Left ventricle myocardium inferior (tissue), 1 donor: ENCODE data around the gene CCDC13. TPM values are rescaled to one million over a fixed set of nuclear protein-coding genes. Genes with fewer than 3 reads are reported as not detected.
A peak's percentile ranks its signal among the peaks of the same experiment; 100 is the strongest.

ENCODE experiments used
- DNase-seq: peaks from one replicate; pipeline ENCODE4 v3.0.0-alpha.2; 2020
- H3K27ac ChIP-seq: fragments of 200-600 bp; replicated peaks from 2 replicates; pipeline ENCODE4 v1.8.0; 2021
- H3K27me3 ChIP-seq: fragments of 200-600 bp; 2 replicates; pipeline ENCODE4 v1.8.0; 2021; ENCODE audit warnings: low read depth
- H3K36me3 ChIP-seq: fragments of 200-600 bp; 2 replicates; pipeline ENCODE4 v1.8.0; 2021
- H3K4me1 ChIP-seq: fragments of 200-600 bp; 2 replicates; pipeline ENCODE4 v1.8.0; 2021
- H3K4me3 ChIP-seq: fragments of 200-600 bp; 2 replicates; pipeline ENCODE4 v1.8.0; 2021; ENCODE audit warnings: mild to moderate bottlenecking, moderate library complexity
- H3K9me3 ChIP-seq: fragments of 200-600 bp; replicated peaks from 2 replicates; pipeline ENCODE4 v1.8.0; 2021
- intact Hi-C: fragments of 100-400 bp; cut with micrococcal nuclease; formaldehyde crosslinking; loops from one replicate; pipeline ENCODE4 v1.11.0; 2022
- total RNA-seq: library from RNA; stranded (reverse); fragmentation: NEBNext Ultra II Directional; extraction: Animal tissue kit (Norgen Biotek cat#: 25700); gene quantifications from one replicate; pipeline ENCODE4 v1.2.1, GENCODE V29; 2021
- TF ChIP-seq, protein P1 (sequence below): fragments of 200-600 bp; IDR thresholded peaks from 2 replicates; pipeline ENCODE4 v1.8.0; 2021; ENCODE audit warnings: antibody characterized with exemption, mild to moderate bottlenecking, borderline replicate concordance
- donor health status: DM: no; HTN: yes; CAD: no; lungs with severe emphysema.

CCDC13 gene
- total RNA-seq, 1 donor from 2014 or later: 0.41 TPM

DNA sequence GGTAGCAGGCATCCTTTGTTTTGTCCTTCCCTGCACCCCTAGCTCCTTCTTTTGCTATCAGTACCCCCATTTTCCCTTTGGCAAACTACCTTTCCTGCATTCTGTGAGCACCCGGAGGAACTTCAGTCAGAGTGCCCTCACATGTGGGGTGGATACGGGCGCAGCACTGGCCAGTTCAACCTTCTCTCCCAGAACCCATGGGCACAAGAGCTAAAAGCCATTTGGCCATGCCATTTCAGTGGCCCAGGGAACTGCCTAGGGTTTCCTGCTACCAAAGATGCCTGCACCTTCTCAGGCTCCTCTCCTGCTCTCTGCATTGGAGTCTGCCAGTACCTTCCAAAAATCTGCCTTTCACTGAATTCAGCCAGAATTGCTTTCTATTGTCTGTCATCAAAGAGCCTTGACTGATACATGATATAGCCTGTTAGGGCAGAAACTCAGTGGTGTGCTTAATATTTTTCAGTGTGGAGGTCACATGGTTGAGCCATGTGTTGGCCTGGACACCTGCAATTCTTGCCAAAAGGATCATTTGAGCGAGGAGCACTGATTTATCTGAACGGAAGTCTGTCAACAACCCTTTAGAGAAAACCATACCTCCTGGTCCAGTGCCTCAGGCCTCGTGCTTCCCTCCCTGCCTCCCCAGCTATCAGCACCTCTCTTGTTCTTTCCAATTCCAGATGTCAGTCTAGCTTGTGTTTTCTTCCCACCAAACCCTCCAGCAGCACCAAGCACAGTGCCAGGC, 43.5 kb downstream of the CCDC13 start:
- TF ChIP-seq, protein P1, sequence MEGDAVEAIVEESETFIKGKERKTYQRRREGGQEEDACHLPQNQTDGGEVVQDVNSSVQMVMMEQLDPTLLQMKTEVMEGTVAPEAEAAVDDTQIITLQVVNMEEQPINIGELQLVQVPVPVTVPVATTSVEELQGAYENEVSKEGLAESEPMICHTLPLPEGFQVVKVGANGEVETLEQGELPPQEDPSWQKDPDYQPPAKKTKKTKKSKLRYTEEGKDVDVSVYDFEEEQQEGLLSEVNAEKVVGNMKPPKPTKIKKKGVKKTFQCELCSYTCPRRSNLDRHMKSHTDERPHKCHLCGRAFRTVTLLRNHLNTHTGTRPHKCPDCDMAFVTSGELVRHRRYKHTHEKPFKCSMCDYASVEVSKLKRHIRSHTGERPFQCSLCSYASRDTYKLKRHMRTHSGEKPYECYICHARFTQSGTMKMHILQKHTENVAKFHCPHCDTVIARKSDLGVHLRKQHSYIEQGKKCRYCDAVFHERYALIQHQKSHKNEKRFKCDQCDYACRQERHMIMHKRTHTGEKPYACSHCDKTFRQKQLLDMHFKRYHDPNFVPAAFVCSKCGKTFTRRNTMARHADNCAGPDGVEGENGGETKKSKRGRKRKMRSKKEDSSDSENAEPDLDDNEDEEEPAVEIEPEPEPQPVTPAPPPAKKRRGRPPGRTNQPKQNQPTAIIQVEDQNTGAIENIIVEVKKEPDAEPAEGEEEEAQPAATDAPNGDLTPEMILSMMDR: no peak
- intact Hi-C loops: no loop called here
- DNase-seq: peak; percentile 52
- Histone ChIP-seq H3K9me3 (no peaks in the 10 kb centered on the region), H3K27me3 (no peaks in the 10 kb centered on the region), H3K27ac (peak overlapping the region; percentile 92), H3K4me1 (peaks cover 53% of the 10 kb centered on the region), H3K36me3 (no peaks in the 10 kb centered on the region), H3K4me3 (no peak overlapping the region)

DNA sequence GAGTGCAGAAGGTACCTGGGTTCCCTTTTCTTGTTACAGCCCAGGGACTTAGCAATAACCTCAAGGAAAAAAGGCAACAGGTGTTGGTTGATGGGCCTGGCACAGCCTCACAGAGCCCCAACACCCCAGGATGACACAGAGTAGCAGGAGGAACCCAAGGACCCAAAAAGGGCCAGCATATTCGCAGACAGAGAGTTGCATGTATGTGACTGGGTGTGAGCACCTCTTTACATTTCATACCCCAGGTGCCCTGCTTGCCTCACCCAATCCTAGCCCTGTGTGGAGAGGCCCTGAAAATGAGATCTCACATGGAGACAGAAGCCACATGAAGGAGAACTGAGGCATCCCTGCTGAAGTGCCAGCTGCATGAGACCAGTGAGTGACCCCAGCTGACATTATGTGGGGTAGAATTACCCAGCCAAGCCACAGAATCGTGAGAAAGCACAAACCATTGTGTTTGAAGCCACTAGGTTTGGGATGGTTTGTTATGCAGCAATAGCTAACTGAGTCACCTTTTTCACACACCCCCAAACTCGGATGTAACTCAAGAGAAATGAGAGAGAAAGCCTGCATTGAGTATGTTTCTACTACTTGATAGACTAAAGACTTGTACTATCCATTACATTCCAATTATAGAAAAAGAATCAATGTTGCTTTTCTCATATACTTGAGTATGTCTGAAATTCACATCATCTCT, 44.2 kb downstream of the CCDC13 start:
- peaks cover 53% of the 10 kb centered on the region for H3K4me1 ChIP-seq
- DNase-seq: no peak
- intact Hi-C loops: no loop called here
- H3K4me3 ChIP-seq: no peak overlapping the region
- H3K9me3 ChIP-seq: no peaks in the 10 kb centered on the region
- H3K27ac ChIP-seq: peak overlapping the region; percentile 92
- no peaks in the 10 kb centered on the region for H3K36me3 ChIP-seq
- TF ChIP-seq, protein P1: no peak
- no peaks in the 10 kb centered on the region for H3K27me3 ChIP-seq

DNA sequence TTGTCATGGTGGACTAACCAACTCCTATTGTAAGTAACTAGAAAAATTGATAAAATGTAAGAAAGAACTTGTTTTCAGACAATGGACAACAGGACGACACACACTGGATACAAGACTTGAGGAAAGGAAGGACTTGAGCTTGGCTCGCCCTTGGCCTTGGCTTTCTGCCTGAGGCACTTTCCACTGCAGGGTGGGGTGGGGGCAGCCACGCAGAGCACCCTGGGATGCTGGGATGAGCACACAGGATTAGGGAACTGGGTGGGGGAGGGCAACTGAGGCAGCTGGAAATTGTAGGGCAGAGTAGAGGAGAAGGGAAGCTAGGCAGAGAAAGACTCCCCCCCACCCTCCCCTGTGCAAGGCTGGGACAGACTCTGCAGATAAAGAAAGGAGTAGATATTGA, 45.0 kb downstream of the CCDC13 start:
- Histone ChIP-seq H3K4me1 (peaks cover 57% of the 10 kb centered on the region), H3K27me3 (no peaks in the 10 kb centered on the region), H3K9me3 (no peaks in the 10 kb centered on the region), H3K27ac (peak overlapping the region; percentile 92), H3K36me3 (no peaks in the 10 kb centered on the region), H3K4me3 (no peak overlapping the region)
- intact Hi-C loops: no loop called here
- DNase-seq: peak; percentile 53
- TF ChIP-seq, protein P1: no peak

DNA sequence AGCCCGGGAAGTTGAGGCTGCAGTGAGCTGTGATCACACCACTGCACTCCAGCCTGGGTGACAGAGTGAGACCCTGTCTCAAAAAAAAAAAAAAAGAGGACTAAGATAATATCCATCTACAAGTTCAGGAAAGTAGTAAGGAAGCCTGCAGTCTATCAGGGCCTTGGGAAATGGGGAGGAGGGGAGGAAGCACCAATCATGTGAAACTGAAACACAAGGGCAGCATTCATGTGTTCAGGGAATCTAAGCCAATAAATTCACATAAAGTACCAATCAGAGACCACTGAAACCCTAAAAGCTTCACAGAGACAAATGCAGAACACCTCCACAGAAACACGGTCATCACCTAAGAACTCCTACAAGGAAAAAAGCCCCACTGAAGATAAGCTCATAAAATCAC, 47.6 kb downstream of the CCDC13 start:
- no peak overlapping the region for H3K4me3 ChIP-seq
- no peak for DNase-seq
- no peaks in the 10 kb centered on the region for H3K27me3 ChIP-seq
- TF ChIP-seq, protein P1: no peak
- H3K36me3 ChIP-seq: no peaks in the 10 kb centered on the region
- H3K27ac ChIP-seq: peak overlapping the region; percentile 13
- peaks cover 56% of the 10 kb centered on the region for H3K4me1 ChIP-seq
- no peaks in the 10 kb centered on the region for H3K9me3 ChIP-seq
- intact Hi-C loops: no loop called here

DNA sequence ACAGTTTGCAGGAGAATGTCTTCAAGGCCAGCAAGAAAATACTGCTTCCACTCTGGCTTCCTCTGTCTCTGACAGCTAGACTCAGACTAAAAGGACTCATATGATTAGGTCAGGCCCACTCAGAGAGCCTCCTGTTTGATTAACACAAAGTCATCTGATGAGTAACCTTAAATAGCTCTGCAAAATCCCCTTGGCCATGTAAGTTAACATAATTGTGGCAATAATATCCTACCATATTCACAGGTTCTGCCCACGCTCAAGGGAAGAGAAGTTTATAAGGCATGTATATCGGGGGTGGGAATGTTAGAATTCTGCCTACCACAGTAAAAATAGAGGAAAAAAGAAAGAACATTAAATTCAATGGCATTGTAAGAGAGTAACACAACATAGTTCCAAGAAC, 49.8 kb downstream of the CCDC13 start:
- Histone ChIP-seq H3K4me3 (no peak overlapping the region), H3K4me1 (peaks cover 39% of the 10 kb centered on the region), H3K9me3 (no peaks in the 10 kb centered on the region), H3K36me3 (no peaks in the 10 kb centered on the region), H3K27me3 (no peaks in the 10 kb centered on the region), H3K27ac (peak overlapping the region; percentile 73)
- DNase-seq: no peak
- intact Hi-C loops: no loop called here
- TF ChIP-seq, protein P1: no peak

Other genes with a start within 250 kb of the CCDC13 start
- gene SEC22C, start 191.3 kb downstream of the CCDC13 start, total RNA-seq: 23.0 TPM
- gene SS18L2, start 182.4 kb downstream of the CCDC13 start, total RNA-seq: 12.2 TPM
- gene NKTR, start 172.6 kb downstream of the CCDC13 start, total RNA-seq: 20.0 TPM
- 118 TPM for gene ZBTB47, start 119.6 kb downstream of the CCDC13 start, total RNA-seq
- 0.22 TPM for gene KLHL40, start 87.7 kb downstream of the CCDC13 start, total RNA-seq
- gene HHATL, start 70.5 kb downstream of the CCDC13 start, total RNA-seq: 552 TPM
- gene HIGD1A, start 31.2 kb upstream of the CCDC13 start, total RNA-seq: 377 TPM
- 0.44 TPM for gene ACKR2, start 36.2 kb upstream of the CCDC13 start, total RNA-seq
- gene CYP8B1, start 102.6 kb upstream of the CCDC13 start, total RNA-seq: not detected
- 2.7 TPM for gene ZNF662, start 132.9 kb upstream of the CCDC13 start, total RNA-seq
- 1.6 TPM for gene GASK1A, start 206.1 kb upstream of the CCDC13 start, total RNA-seq